PFSK-1 (cell line): ENCODE measurements around the gene TTC9.

Source experiments
- FOXP2 ChIP-seq: optimal IDR thresholded peaks from 2 replicates; pipeline ENCODE3; 2011; ENCODE audit warnings: borderline replicate concordance, control low read depth, inconsistent platforms; ENCODE audit not compliant: insufficient read depth; ENCODE audit errors: extremely low read length, extremely low read depth
- POLR2AphosphoS5 ChIP-seq: IDR thresholded peaks from 2 replicates; pipeline ENCODE4 v1.6.1; 2012; ENCODE audit warnings: low read depth, mild to moderate bottlenecking, control low read depth, low read length, moderate library complexity
- SIN3A ChIP-seq: IDR thresholded peaks from 2 replicates; pipeline ENCODE4 v1.6.1; 2012; ENCODE audit warnings: mild to moderate bottlenecking, low read length, moderate library complexity, borderline replicate concordance; ENCODE audit not compliant: insufficient read depth
- TAF1 ChIP-seq: IDR thresholded peaks from 2 replicates; pipeline ENCODE4 v1.6.1; 2012; ENCODE audit warnings: low read length, control low read depth, borderline replicate concordance; ENCODE audit not compliant: insufficient read depth
- TF ChIP-seq, protein P1 (sequence below), 2 experiments: IDR thresholded peaks; 2 replicates each; pipeline versions ENCODE4 v1.6.1 to v1.8.0; 2011 to 2012; ENCODE audit warnings: low read depth in 2 of 2, low read length in 2 of 2, control low read depth in 1 of 2, inconsistent platforms in 1 of 2, mild to moderate bottlenecking in 1 of 2, moderate library complexity in 1 of 2; ENCODE audit not compliant: insufficient read depth in 1 of 2

Gene TTC9

DNA sequence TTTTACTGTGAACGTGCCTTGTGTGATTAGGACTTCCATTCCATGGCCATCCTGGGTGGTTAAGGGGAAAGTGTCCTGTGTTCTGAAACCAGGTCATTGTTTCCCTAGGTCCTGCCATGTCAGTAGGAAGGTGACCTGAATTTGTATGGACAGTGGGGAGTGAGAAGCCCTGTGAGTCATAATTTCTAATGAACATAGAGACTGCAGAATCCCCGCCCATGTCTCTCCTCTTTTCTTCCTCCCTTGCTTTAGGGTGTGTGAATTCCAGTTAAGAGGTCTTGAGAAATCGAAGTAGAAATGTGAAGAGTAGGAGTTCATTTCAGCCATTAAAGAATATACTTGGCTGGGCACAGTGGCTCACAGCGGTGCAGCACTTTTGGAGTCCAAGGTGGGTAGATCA is 8.1 kb downstream of the TTC9 start:
- TF ChIP-seq POLR2AphosphoS5 = no peak
- no peak for TF ChIP-seq TAF1
- no peak for TF ChIP-seq SIN3A
- no peak for TF ChIP-seq FOXP2
- TF ChIP-seq, protein P1, sequence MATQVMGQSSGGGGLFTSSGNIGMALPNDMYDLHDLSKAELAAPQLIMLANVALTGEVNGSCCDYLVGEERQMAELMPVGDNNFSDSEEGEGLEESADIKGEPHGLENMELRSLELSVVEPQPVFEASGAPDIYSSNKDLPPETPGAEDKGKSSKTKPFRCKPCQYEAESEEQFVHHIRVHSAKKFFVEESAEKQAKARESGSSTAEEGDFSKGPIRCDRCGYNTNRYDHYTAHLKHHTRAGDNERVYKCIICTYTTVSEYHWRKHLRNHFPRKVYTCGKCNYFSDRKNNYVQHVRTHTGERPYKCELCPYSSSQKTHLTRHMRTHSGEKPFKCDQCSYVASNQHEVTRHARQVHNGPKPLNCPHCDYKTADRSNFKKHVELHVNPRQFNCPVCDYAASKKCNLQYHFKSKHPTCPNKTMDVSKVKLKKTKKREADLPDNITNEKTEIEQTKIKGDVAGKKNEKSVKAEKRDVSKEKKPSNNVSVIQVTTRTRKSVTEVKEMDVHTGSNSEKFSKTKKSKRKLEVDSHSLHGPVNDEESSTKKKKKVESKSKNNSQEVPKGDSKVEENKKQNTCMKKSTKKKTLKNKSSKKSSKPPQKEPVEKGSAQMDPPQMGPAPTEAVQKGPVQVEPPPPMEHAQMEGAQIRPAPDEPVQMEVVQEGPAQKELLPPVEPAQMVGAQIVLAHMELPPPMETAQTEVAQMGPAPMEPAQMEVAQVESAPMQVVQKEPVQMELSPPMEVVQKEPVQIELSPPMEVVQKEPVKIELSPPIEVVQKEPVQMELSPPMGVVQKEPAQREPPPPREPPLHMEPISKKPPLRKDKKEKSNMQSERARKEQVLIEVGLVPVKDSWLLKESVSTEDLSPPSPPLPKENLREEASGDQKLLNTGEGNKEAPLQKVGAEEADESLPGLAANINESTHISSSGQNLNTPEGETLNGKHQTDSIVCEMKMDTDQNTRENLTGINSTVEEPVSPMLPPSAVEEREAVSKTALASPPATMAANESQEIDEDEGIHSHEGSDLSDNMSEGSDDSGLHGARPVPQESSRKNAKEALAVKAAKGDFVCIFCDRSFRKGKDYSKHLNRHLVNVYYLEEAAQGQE (IDR thresholded peaks at IDR 0.05; ENCODE audit: insufficient read depth in 1 of 2, low read depth in 2 of 2, low read length in 2 of 2) = no peak

DNA sequence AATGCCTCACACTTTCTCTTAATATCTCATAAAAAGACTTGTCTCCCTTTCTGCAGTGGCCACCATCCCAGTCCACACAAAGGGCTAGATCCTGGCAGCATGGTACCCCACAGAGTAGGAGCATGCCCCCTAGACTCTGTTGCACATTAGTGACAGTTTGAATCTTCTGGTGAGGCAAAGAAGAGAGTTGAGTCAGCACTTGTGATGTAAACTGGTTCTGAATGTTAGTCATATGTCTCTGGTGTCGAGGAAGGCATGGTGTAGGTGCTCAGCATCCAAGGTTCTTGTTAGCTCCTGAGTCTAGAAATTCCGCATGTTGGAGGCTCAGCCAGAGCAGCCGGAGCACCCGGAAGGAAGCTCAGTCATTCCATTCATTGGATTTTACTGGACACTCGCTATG is 9.8 kb downstream of the TTC9 start:
- TF ChIP-seq FOXP2 (no peak), POLR2AphosphoS5 (no peak), TAF1 (no peak), SIN3A (no peak)
- TF ChIP-seq, protein P1 (IDR thresholded peaks at IDR 0.05; ENCODE audit: insufficient read depth in 1 of 2, low read depth in 2 of 2, low read length in 2 of 2) = no peak

DNA sequence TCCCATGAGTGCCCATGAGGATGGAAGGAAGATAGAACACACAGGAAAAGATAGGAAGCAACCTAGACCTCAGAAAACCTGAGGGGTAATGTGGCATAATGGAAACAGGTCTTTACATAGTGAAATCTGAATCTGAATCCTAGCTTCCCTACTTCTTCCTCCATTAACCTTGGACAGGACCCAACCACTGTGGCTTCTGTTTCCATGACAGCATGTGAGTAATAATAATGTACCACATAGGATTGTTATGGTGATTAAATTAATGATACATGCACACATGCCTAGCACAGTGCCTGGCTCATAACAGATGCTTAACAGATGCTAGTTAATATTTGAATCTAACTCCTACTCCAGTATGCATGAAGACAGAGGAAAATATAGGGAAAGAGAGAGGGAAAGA is 11.2 kb downstream of the TTC9 start:
- TF ChIP-seq, protein P1 (IDR thresholded peaks at IDR 0.05; ENCODE audit: insufficient read depth in 1 of 2, low read depth in 2 of 2, low read length in 2 of 2) = no peak
- TF ChIP-seq FOXP2 = no peak

DNA sequence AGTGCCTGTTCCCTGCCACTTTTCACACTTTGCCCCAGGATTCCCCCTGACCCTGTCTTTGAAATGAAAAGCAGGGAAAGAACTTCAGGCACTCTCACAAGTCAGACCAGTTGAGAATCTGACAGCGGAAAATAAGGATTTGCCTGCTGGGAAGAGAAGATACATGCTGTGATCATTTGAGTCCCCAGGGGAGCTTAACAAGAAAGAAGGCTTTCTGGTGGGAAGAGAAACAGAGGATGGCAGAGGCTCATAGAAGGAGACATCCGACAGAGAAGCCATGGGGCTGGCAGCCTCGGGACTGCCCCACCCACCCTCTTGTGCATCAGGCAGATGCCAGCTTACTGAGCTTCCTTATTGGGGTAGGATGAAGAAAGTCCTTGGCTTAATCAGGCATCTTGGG is 11.9 kb downstream of the TTC9 start:
- no peak for TF ChIP-seq POLR2AphosphoS5
- no peak for TF ChIP-seq FOXP2
- TF ChIP-seq SIN3A = no peak

GRCh38 chr14:70654632-70655031 is 12.9 kb downstream of the TTC9 start:
- no peak for TF ChIP-seq POLR2AphosphoS5
- no peak for TF ChIP-seq SIN3A
- no peak for TF ChIP-seq TAF1
- no peak for TF ChIP-seq FOXP2
- TF ChIP-seq, protein P1 (IDR thresholded peaks at IDR 0.05; ENCODE audit: insufficient read depth in 1 of 2, low read depth in 2 of 2, low read length in 2 of 2) = no peak
